ENCODE data around the gene TTLL9.

GRCh38 chr20:31862157-31862470, 8.3 kb upstream of the TTLL9 start:
- TF ChIP-seq CTCF (IDR thresholded peaks at IDR 0.05) (no peak), POLR2A (IDR thresholded peaks at IDR 0.05) (no peak)

All from right lobe of liver (tissue), 4 donors.